ENCODE measurements around the gene FADS3. TPM values are rescaled to one million over a fixed set of nuclear protein-coding genes. Genes with fewer than 3 reads are reported as not detected.

The FADS3 gene
- total and polyA plus RNA-seq, 2 donors (not counting 1 experiment from before 2014, with no cell fraction given), result 225 to 256 TPM

DNA sequence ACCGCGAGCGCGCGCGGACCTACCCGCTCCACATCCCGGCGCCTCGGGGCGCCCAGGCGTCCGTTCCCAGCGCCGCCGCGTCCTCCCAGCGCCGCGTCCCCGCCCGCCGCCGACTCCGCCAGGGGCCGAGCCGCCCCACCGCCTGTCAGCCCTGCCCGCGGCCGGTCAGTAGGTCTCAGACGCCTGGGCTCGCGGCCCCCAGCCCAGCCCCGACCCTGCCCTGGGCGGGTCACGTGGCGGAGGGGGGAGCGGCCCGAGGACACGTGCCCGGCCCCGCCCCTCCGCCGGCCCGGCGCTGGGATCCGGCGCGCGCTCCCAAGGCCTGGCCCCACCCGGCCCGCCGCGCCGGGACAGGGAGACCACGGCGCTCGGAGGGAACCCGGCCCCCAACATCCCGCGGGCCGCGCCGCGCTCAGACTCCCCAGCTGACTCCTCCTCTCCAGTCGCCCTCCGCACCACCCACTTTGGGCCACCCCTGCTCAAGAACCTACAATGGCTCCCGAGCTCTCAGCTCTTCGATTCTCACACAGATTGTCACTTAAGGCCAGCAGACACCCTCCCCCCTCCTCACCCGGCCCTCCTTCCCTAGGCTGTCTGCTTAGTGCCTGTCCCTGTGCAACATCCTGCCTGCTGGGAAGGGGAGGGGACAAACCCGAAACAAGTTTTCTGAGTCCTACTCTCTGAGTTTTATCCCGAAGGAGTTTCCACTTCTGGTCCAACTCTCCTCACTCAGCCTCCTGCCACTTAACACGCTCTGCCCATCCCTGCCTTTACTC is 26.2 kb upstream of the FADS3 start, which contains the start of gene RAB3IL1:
RAB3IL1 (minus strand) TSS at position 233 of the 776 bp plus-strand sequence; CDS start at position 34, 199 bp downstream.
- peak within 1 kb of the TSS; percentile 46 for H2AFZ ChIP-seq (ENCODE audit: insufficient read depth, low read depth, low read length, poor library complexity, severe bottlenecking)
- WGBS (ENCODE audit: insufficient coverage), result 6% methylated on average over 74 of the region's 74 CpGs
- no peaks in the 10 kb centered on the region for H3K9me3 ChIP-seq (ENCODE audit: control extremely low read depth in 1 of 3, control insufficient read depth in 2 of 3, insufficient read depth in 1 of 3, low read length in 2 of 3)
- H3K4me2 ChIP-seq (replicated peaks; ENCODE audit: low read depth, low read length, poor library complexity, severe bottlenecking), result peak within 1 kb of the TSS; percentile 81
- ChIA-PET CTCF (interaction anchor here (1.3 kb wide), 1 partner anchor 164 kb away, joined by 7 read pairs; no protein-coding TSS in a partner anchor), POLR2A (no interaction called here)
- Mint-ChIP-seq H3K27ac (no peak within 1 kb of the TSS), H3K4me3 (peak within 1 kb of the TSS; percentile 85), H3K9me3 (ENCODE audit: insufficient read depth) (no peaks in the 10 kb centered on the region), H3K4me1 (peaks cover 14% of the 10 kb centered on the region), H3K27me3 (peaks cover 61% of the 10 kb centered on the region)
- DNase-seq (peak; percentile 33), ATAC-seq (ENCODE audit: low read depth) (peak; percentile 39)
- H3K36me3 ChIP-seq (replicated peaks in 1 of 2; ENCODE audit: control extremely low read depth in 1 of 2, control insufficient read depth in 1 of 2, extremely low read depth in 1 of 2, insufficient read depth in 2 of 2, low read length in 1 of 2), result no peaks in the 10 kb centered on the region
- H3K4me3 ChIP-seq (ENCODE audit: control extremely low read depth in 1 of 5, extremely low read depth in 1 of 5, insufficient read depth in 1 of 5, low read depth in 2 of 5, low read length in 4 of 5), result peak within 1 kb of the TSS in 2 of 5 experiments; percentile 34 to 36
- H3K27ac ChIP-seq (ENCODE audit: low read length in 2 of 2), result no peak within 1 kb of the TSS
- H3K27me3 ChIP-seq (replicated peaks in 1 of 4; ENCODE audit: control extremely low read depth in 1 of 4, control insufficient read depth in 3 of 4, insufficient read depth in 4 of 4, low read length in 3 of 4), result peaks cover 0 to 51% (median 20%) of the 10 kb centered on the region in 4 experiments
- peaks cover 8 to 11% of the 10 kb centered on the region in 2 donors for H3K4me1 ChIP-seq (ENCODE audit: control insufficient read depth in 2 of 2, insufficient read depth in 2 of 2, low read length in 2 of 2)
- TF ChIP-seq, protein P1, sequence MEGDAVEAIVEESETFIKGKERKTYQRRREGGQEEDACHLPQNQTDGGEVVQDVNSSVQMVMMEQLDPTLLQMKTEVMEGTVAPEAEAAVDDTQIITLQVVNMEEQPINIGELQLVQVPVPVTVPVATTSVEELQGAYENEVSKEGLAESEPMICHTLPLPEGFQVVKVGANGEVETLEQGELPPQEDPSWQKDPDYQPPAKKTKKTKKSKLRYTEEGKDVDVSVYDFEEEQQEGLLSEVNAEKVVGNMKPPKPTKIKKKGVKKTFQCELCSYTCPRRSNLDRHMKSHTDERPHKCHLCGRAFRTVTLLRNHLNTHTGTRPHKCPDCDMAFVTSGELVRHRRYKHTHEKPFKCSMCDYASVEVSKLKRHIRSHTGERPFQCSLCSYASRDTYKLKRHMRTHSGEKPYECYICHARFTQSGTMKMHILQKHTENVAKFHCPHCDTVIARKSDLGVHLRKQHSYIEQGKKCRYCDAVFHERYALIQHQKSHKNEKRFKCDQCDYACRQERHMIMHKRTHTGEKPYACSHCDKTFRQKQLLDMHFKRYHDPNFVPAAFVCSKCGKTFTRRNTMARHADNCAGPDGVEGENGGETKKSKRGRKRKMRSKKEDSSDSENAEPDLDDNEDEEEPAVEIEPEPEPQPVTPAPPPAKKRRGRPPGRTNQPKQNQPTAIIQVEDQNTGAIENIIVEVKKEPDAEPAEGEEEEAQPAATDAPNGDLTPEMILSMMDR (IDR thresholded peaks at IDR 0.05), result no peak
- peak; percentile 80 for TF ChIP-seq EZH2 (IDR thresholded peaks at IDR 0.05; ENCODE audit: borderline replicate concordance, insufficient read depth, low read depth, low read length, poor library complexity, severe bottlenecking)
- intact Hi-C loops (cut with micrococcal nuclease), result no loop called here
- H3K79me2 ChIP-seq (ENCODE audit: control insufficient read depth, insufficient read depth, low read length), result no peaks in the 10 kb centered on the region
- peak within 1 kb of the TSS; percentile 26 for H3K9ac ChIP-seq (ENCODE audit: low read length)
- H4K20me1 ChIP-seq (ENCODE audit: control insufficient read depth, insufficient read depth, low read length, poor library complexity, severe bottlenecking), result no peaks in the 10 kb centered on the region
